ENCODE measurements around the gene HOXC6.

DNA sequence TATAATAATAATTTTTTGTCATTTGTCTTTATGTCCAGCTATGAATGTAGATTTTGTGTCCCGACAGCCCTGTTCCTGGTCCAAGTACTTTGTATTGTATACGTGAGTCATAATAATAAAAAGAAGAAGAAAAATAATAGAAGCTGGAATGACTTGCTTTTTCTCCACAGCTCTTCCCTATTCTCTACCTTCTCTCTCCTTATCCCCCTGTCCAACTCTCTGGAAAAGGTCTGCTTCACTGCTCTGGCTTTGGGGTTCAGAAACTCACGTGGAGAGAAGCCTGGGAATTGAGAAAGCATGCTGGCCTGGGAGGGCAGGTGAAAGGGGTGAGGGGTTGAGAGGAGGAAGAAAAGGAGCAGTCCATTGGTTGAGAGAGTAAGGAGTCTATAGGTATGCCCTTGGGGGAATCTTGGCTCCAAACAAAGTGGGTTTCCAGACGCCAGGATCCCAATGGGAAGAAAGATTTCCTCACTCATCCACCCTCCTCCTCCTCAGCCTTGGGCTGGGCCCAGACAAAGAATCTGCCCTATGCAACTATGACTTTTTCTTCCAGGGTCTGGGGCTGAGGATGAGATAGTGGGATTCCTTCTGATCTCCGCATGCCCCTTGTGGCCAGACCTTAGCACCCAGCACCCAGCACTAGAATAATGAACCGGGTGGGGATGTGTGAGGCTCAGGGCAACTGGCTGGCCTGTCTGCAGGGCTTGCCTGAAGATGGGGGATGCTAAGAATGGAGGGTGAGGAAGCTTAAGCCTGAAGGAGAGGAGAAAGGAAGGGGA, 15.4 kb upstream of the HOXC6 start:
- no peak for TF ChIP-seq EZH2phosphoT487 (IDR thresholded peaks at IDR 0.05; ENCODE audit: borderline replicate concordance)
- TF ChIP-seq, protein P1, sequence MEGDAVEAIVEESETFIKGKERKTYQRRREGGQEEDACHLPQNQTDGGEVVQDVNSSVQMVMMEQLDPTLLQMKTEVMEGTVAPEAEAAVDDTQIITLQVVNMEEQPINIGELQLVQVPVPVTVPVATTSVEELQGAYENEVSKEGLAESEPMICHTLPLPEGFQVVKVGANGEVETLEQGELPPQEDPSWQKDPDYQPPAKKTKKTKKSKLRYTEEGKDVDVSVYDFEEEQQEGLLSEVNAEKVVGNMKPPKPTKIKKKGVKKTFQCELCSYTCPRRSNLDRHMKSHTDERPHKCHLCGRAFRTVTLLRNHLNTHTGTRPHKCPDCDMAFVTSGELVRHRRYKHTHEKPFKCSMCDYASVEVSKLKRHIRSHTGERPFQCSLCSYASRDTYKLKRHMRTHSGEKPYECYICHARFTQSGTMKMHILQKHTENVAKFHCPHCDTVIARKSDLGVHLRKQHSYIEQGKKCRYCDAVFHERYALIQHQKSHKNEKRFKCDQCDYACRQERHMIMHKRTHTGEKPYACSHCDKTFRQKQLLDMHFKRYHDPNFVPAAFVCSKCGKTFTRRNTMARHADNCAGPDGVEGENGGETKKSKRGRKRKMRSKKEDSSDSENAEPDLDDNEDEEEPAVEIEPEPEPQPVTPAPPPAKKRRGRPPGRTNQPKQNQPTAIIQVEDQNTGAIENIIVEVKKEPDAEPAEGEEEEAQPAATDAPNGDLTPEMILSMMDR (conservative IDR thresholded peaks at IDR 0.05; ENCODE audit: low read length) = peak; percentile 42

All from Loucy (cell line).